Left lung (tissue), 10 donors: ENCODE results near the gene RSPH10B2. TPM values are rescaled to one million over a fixed set of nuclear protein-coding genes. Genes with fewer than 3 reads are reported as not detected.
"Not testable (repeated sequence)": the region's sequence is repeated elsewhere in the genome, so short reads cannot be mapped to it uniquely, and the experiment has no call there.

ENCODE experiments used
- ATAC-seq: fragments of 200-7000 bp; cut with Tn5 transposase; one replicate; pipeline ENCODE4 v1.9.1; 2020; ENCODE audit warnings: moderate library complexity
- DNase-seq, 4 donors: peaks; one replicate each; pipeline ENCODE4 v3.0.0-alpha.2; 2013 to 2020
- H3K27ac ChIP-seq, 2 donors: fragments of 200-600 bp; sonication (generic) in 1 of 2; one replicate each; pipeline versions ENCODE4 v1.5.0 to v1.8.0; 2020 to 2021
- H3K27me3 ChIP-seq, 2 donors: fragments of 200-600 bp; sonication (generic) in 1 of 2; one replicate each; pipeline versions ENCODE4 v1.5.0 to v1.8.0; 2020 to 2021
- H3K36me3 ChIP-seq, 2 donors: fragments of 200-600 bp; sonication (generic) in 1 of 2; one replicate each; pipeline versions ENCODE4 v1.5.0 to v1.8.0; 2020 to 2021
- H3K4me1 ChIP-seq, 2 donors: fragments of 200-600 bp; one replicate each; pipeline ENCODE4 v1.8.0; 2021
- H3K4me3 ChIP-seq, 2 donors: fragments of 200-600 bp; sonication (generic) in 1 of 2; one replicate each; pipeline versions ENCODE4 v1.5.0 to v1.8.0; 2020 to 2021; ENCODE audit warnings: mild to moderate bottlenecking in 1 of 2
- H3K9me3 ChIP-seq, 2 donors: fragments of 200-600 bp; sonication (generic) in 1 of 2; one replicate each; pipeline versions ENCODE4 v1.5.0 to v1.8.0; 2020 to 2021
- intact Hi-C, 2 donors: fragments of 100-400 bp; cut with DNase I; formaldehyde crosslinking; loops; one replicate each; pipeline versions ENCODE4 v1.11.2 to v1.14.2; 2022
- polyA plus RNA-seq, 6 donors: library from polyadenylated mRNA; unstranded; fragments of 120-200 nt; gene quantifications; one replicate each; pipeline ENCODE4 v1.2.1, GENCODE V29; 2013; ENCODE audit not compliant: insufficient read length in 6 of 6
- total RNA-seq, 2 donors: library from RNA; stranded (reverse); fragmentation: NEBNext Ultra II Directional; extraction: Animal tissue kit (Norgen Biotek cat#: 25700); gene quantifications; one replicate each; pipeline ENCODE4 v1.2.1, GENCODE V29; 2021
- TF ChIP-seq, protein P1 (sequence below), 2 donors: fragments of 200-600 bp; sonication (generic) in 1 of 2; IDR thresholded peaks; one replicate each; pipeline versions ENCODE4 v1.5.0 to v1.8.0; 2021; ENCODE audit warnings: antibody characterized with exemption in 2 of 2
- donor health status: DM: no; HTN: yes; CAD: no.
- donor health status: DM: no; HTN: no; CAD: no.

The RSPH10B2 gene
- total and polyA plus RNA-seq, 8 donors = 0.92 to 5.7 (median 4.0) TPM; not detected in 1

DNA sequence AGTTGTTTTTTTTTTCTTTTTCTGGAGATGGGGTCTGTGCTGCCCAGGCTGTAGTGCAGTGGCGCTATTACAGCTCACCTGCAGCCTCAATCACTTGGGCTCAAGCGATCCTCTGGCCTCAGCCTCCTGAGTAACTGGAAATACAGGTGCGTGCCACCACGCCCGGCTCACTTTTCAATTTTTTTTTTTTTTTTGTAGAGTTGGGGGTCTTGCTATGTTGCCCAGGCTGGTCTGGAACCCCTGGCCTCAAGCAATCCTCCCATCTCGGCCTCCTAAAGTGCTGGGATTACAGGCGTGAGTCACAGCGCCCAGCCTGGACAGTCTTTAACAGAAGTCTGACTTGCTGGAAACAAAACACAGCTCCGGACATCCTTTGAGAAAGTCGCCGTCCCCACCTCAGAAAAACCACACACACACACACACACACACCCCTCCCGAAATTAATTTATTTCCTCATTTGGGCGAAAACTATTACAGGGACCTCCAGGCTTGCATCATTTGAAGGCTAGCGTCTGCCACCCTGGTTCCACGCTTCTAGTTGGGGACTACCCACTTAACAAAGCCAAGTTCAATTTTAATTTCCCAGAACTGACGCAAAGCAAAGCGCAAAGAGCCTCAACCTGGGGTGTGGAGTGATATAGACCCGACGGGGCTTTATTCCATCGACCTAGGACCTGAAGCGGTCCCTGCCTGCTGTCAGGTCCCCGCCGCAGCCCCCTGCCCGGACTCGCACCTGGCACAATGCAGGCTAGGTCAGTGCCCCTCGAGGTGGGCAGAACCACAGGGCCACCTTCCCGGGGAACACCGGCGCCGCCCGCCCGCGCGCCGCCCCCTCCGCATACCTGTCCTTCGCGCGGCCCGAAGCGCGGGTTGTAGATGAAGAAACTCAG lies 71.6 kb downstream of the RSPH10B2 start:
- H3K27me3 ChIP-seq, intact Hi-C loops, DNase-seq, H3K4me1 ChIP-seq, H3K9me3 ChIP-seq: not testable (repeated sequence)
- peak; percentile 57 for ATAC-seq
- Histone ChIP-seq H3K4me3 (peak overlapping the region; percentile 44 to 56), H3K27ac (peak overlapping the region in 1 of 2 donors; percentile 65), H3K36me3 (peaks cover 0 to 12% of the 10 kb centered on the region in 2 donors)

DNA sequence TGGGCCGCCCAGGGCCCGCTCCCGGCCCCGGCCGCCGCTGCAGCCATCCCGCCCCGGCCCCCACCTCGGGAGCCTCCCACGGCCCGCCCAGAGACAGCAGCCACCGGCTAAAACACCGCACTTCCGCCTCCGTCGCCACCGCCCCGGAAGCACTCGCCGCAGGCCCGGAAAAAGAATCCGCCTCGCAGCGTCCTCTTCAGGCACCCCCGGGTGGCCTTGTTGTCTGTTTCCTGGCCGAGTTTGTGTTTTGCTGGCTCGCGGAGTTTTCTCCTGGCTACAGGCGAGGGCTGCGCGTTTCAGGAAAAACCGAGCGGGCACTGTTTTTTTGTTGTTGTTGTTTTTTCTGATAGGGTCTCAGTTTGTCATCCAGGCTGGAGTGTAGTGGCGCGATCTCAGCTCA lies 72.2 kb downstream of the RSPH10B2 start, which contains the start of gene CCZ1B:
CCZ1B (minus strand) TSS at position 125 of the 400 bp plus-strand sequence; CDS start at position 47, 78 bp downstream.
- Histone ChIP-seq H3K27me3 (peaks cover 0 to 12% of the 10 kb centered on the region in 2 donors), H3K27ac (peak within 1 kb of the TSS; percentile 62 to 65), H3K4me3 (peak within 1 kb of the TSS; percentile 44 to 56)
- H3K36me3 ChIP-seq, H3K4me1 ChIP-seq, H3K9me3 ChIP-seq, intact Hi-C loops: not testable (repeated sequence)
- peak; percentile 30 to 97 (median 74) for DNase-seq
- ATAC-seq = peak; percentile 99

DNA sequence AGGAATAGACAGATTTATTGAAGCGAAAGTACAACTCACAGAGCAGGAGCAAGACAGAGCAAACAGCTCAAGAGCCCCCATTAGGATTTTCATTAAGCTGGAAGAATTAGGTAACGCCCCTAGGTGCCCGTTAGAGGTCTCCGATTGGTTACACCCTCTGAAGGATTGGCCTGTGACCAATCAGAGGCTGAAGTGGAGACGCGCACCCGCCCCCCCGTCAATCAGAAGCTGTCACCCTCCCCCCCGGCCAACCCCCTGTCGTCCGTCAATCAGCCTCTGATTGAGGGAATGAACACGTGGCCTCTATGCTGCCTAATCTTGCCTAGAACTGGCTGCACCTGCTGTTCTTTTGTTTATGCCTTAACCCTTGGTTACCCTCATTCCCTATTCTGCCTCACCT lies 73.3 kb downstream of the RSPH10B2 start:
- H3K9me3 ChIP-seq, intact Hi-C loops, H3K27ac ChIP-seq, H3K4me3 ChIP-seq, H3K36me3 ChIP-seq, ATAC-seq, H3K4me1 ChIP-seq: not testable (repeated sequence)
- peaks cover 0 to 19% of the 10 kb centered on the region in 2 donors for H3K27me3 ChIP-seq
- peak in 1 of 4 donors; percentile 0 for DNase-seq

GRCh38 chr7:6829616-6830015 lies 75.7 kb downstream of the RSPH10B2 start:
- intact Hi-C loops, DNase-seq: not testable (repeated sequence)

GRCh38 chr7:6830026-6830425 lies 76.1 kb downstream of the RSPH10B2 start:
- H3K9me3 ChIP-seq, intact Hi-C loops, H3K4me3 ChIP-seq, H3K36me3 ChIP-seq, H3K4me1 ChIP-seq, ATAC-seq, DNase-seq, H3K27ac ChIP-seq: not testable (repeated sequence)
- peaks cover 0 to 32% of the 10 kb centered on the region in 2 donors for H3K27me3 ChIP-seq

More at GRCh38 chr7:6829616-6830015, 75.7 kb downstream of the RSPH10B2 start:
- H3K36me3 ChIP-seq, ATAC-seq, H3K9me3 ChIP-seq, H3K4me1 ChIP-seq, H3K4me3 ChIP-seq, H3K27ac ChIP-seq: not testable (repeated sequence)
- peaks cover 0 to 32% of the 10 kb centered on the region in 2 donors for H3K27me3 ChIP-seq

DNA sequence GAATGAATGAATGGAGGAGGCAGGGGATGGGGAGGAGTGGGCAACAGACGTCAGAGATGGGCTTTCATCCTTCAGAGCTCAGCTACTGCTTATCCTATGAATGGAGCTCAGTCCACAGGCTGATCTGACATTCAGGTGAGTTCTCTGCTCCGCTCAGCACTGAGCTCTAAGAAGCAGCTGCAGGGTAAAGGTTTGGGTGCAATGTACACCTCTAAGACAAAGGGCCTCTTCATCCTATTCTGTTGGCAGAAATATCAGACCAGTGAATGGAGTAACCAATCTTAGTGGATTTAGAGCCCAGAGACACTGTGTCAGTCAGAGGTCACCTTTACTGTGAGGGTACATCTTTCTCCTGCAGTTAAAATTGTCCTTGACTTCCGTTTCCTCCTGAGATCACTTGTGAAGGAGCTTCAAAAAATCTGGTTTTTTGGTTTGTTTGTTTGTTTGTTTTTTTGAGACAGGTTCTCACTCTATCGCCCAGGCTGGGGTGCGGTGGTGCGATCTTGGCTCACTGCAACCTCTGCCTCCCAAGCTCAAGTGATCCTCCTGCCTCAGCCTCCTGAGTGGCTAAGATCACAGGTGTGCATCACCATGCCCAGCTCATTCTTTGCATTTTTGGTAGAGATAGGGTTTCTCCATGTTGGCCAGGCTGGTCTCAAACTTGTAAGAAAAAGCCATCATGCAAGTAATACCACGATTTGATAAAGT lies 77.3 kb downstream of the RSPH10B2 start:
- H3K36me3 ChIP-seq = no peaks in the 10 kb centered on the region
- DNase-seq (no peak), ATAC-seq (no peak)
- TF ChIP-seq, protein P1, sequence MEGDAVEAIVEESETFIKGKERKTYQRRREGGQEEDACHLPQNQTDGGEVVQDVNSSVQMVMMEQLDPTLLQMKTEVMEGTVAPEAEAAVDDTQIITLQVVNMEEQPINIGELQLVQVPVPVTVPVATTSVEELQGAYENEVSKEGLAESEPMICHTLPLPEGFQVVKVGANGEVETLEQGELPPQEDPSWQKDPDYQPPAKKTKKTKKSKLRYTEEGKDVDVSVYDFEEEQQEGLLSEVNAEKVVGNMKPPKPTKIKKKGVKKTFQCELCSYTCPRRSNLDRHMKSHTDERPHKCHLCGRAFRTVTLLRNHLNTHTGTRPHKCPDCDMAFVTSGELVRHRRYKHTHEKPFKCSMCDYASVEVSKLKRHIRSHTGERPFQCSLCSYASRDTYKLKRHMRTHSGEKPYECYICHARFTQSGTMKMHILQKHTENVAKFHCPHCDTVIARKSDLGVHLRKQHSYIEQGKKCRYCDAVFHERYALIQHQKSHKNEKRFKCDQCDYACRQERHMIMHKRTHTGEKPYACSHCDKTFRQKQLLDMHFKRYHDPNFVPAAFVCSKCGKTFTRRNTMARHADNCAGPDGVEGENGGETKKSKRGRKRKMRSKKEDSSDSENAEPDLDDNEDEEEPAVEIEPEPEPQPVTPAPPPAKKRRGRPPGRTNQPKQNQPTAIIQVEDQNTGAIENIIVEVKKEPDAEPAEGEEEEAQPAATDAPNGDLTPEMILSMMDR (IDR thresholded peaks at IDR 0.05) = no peak
- H3K27me3 ChIP-seq = peaks cover 0 to 41% of the 10 kb centered on the region in 2 donors
- H3K9me3 ChIP-seq = no peaks in the 10 kb centered on the region
- no peaks in the 10 kb centered on the region for H3K4me1 ChIP-seq
- H3K27ac ChIP-seq = no peak overlapping the region
- intact Hi-C loops = no loop called here
- H3K4me3 ChIP-seq = no peak overlapping the region

GRCh38 chr7:6833636-6834035 lies 79.7 kb downstream of the RSPH10B2 start:
- intact Hi-C loops = no loop called here
- TF ChIP-seq, protein P1 (IDR thresholded peaks at IDR 0.05) = no peak

DNA sequence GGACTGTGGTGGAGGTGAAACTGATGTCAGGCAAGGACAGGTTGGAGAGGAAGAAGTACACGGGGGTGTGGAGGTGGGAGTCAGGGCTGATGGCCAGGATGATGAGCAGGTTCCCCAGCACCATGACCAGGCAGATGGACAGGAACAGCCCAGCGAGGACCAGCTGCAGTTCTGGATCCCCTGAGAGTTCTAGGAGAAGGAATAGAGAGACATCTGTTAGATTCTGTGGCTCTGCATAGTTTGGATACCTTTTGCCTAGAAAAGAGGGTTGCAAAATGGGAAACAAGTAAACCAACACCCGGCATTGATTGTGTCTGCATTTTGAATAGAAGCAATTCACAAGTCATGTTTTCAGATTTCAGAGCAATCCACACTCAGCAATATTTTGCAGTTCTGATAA lies 81.6 kb downstream of the RSPH10B2 start:
- ATAC-seq, intact Hi-C loops, H3K9me3 ChIP-seq, H3K27ac ChIP-seq, H3K4me3 ChIP-seq, H3K36me3 ChIP-seq, H3K4me1 ChIP-seq, DNase-seq: not testable (repeated sequence)
- peaks cover 0 to 51% of the 10 kb centered on the region in 2 donors for H3K27me3 ChIP-seq

More at GRCh38 chr7:6833636-6834035, 79.7 kb downstream of the RSPH10B2 start:
- peaks cover 0 to 55% of the 10 kb centered on the region in 2 donors for H3K27me3 ChIP-seq
- H3K4me3 ChIP-seq = no peak overlapping the region
- no peaks in the 10 kb centered on the region for H3K4me1 ChIP-seq
- DNase-seq (no peak), ATAC-seq (no peak)
- H3K9me3 ChIP-seq = no peaks in the 10 kb centered on the region
- H3K27ac ChIP-seq = no peak overlapping the region
- H3K36me3 ChIP-seq = no peaks in the 10 kb centered on the region

DNA sequence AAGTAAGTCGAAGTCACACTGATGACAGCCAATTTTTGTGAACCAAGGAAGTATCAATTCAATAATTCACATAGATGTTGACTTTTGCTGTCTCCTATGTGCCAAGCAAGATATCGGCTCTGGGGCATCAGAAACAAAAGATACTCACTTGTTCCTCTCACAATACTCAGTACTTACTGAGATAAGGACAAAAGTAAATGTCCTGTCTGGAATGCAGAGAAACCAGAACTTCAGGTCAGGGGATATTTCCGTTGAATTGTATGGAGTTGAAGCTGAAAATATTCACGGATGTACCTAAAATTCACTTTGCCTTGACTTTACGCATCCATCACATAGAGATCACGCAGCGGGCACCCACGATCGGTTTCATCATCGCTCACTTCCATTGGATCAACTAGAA lies 83.2 kb downstream of the RSPH10B2 start:
- H3K9me3 ChIP-seq, H3K4me3 ChIP-seq, H3K27ac ChIP-seq, H3K36me3 ChIP-seq, DNase-seq, intact Hi-C loops, H3K4me1 ChIP-seq, ATAC-seq: not testable (repeated sequence)
- H3K27me3 ChIP-seq = peaks cover 0 to 51% of the 10 kb centered on the region in 2 donors

DNA sequence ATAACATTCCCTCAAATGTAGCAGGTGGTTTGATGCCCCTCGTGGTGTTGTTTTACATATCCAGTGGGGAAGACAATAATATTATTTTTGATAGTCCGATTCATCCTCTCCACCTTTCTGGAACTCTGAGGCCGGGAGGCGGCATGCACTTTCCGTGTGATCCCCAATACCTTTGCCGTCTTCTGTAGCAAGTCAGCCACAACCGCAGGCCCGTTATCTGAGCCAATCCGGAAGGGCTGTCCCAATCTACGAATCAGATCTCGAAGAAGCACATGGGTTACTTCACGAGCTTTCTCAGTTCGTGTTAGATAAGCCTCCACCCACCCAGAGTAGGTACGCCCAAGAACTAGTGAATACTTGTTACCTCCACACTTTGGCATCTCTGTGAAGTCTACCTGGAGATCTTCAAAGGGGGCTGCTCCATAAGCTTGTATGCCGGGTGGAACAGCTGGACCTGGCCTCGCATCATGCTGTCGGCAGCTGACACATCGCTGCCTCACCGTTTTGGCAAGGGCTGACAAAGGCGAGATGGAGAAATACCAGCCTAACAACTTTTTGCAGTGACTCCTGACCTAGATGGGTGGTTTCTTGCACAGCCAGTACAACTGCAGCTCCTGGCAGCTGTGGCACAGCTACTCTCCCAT lies 88.5 kb downstream of the RSPH10B2 start:
- peak in 1 of 4 donors; percentile 11 for DNase-seq
- H3K27me3 ChIP-seq = peaks cover 0 to 33% of the 10 kb centered on the region in 2 donors
- H3K36me3 ChIP-seq, H3K27ac ChIP-seq, H3K9me3 ChIP-seq, H3K4me1 ChIP-seq, ATAC-seq, H3K4me3 ChIP-seq, intact Hi-C loops: not testable (repeated sequence)
